ENCODE results near the gene OR6J1.
"Not testable (repeated sequence)": the region's sequence is repeated elsewhere in the genome, so short reads cannot be mapped to it uniquely, and the experiment has no call there.

OR6J1 gene

DNA sequence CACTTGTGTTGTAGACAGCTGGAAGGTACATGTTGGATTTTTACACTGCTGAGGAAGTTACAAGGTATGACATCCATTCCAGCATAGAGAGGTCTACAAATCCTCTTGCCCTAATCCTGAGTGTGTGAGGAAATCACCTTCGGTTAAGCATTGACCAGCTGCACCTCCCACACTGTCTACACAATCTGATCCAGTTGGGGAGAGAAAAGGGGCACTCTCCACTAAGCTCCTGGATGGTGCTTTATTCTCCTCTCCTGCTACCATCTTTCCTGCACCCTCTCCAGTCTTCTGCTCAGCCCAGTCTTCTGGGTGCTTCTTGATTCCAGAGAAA, at the start of gene OR6J1:
TSS of gene OR6J1 (minus strand) at position 48 of the 331 bp plus-strand sequence. CDS start 9,541 bp downstream, outside the sequence.
- no peak for DNase-seq (ENCODE audit: low spot score)

DNA sequence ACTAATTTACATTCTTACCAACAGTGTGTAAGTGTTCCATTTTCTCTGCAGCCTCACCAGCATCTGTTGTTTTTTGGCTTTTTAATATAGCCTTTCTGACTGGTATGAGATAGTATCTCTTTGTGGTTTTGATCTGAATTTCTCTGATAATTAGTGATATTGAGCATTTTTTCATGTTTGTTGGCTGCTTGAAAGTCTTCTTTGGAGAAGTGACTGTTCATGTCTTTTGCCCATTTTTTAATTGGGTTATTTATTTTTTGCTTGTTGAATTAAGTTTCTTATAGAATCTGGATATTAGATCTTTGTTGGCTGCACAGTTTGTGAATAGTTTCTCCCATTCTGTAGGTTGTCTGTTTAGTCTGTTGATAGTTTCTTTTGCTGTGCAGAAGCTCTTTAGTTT, 48.0 kb upstream of the OR6J1 start:
- DNase-seq (ENCODE audit: low spot score) = no peak

- no peak for DNase-seq (ENCODE audit: low spot score)
These were observed 47.0 kb upstream of the OR6J1 start for GRCh38 chr14:22691171-22691570.

DNA sequence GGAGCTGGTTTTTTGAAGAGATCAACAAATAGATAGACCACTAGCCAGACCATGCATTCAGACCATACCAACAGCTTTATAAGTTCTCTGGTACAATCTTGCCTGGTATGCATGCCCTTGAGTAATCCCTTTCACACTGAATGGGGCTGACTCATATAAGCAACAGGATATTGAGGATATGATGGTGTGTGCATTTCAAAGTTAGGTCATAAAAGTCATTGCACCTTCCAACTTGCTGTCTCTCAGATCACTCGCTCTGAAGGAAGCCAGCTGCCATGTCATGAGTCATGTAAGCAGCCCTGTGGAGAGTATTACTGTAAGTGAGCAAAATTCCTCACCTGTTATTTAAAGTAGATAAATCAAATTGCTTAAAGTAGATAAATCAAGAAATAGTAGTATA, 45.0 kb upstream of the OR6J1 start:
- DNase-seq (ENCODE audit: low spot score) = no peak

- not testable (repeated sequence) for DNase-seq (ENCODE audit: low spot score)
These were observed 43.8 kb upstream of the OR6J1 start for GRCh38 chr14:22687969-22688368.

- DNase-seq (ENCODE audit: low spot score) = not testable (repeated sequence)
These were observed 42.0 kb upstream of the OR6J1 start for GRCh38 chr14:22686176-22686611.

GRCh38 chr14:22685467-22685866, 41.3 kb upstream of the OR6J1 start:
- DNase-seq (ENCODE audit: low spot score) = no peak

DNA sequence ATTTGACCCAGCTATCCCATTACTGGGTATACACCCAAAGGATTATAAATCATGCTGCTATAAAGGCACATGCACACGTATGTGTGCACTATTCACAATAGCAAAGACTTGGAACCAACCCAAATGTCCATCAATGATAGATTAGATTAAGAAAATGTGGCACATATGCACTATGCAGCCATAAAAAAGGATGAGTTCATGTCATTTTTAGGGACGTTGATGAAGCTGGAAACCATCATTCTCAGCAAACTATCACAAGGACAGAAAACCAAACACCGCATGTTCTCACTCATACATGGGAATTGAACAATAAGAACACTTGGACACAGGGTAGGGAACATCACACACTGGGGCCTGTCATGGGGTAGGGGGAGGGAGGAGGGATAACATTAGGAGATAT, 39.3 kb upstream of the OR6J1 start:
- DNase-seq (ENCODE audit: low spot score) = not testable (repeated sequence)

DNA sequence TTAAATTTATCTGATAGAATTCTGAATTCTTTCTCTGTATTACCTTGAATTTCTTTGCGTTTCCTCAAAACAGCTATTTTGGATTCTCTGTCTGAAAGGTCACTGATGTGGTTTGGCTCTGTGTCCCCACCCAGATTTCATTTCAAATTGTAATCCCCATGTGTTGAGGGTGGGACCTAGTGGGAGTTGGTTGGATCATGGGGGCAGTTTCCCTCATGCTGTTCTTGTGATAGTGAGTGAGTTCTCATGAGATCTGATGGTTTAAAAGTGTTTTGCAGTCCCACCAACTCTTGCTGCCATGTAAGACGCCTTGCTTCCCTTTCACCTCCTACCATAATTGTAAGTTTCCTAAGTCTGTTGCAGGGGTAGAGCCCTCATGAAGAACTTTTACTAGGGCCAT, 34.1 kb upstream of the OR6J1 start:
- DNase-seq (ENCODE audit: low spot score) = no peak

- not testable (repeated sequence) for DNase-seq (ENCODE audit: low spot score)
These were observed 33.4 kb upstream of the OR6J1 start for GRCh38 chr14:22677551-22677950.

DNA sequence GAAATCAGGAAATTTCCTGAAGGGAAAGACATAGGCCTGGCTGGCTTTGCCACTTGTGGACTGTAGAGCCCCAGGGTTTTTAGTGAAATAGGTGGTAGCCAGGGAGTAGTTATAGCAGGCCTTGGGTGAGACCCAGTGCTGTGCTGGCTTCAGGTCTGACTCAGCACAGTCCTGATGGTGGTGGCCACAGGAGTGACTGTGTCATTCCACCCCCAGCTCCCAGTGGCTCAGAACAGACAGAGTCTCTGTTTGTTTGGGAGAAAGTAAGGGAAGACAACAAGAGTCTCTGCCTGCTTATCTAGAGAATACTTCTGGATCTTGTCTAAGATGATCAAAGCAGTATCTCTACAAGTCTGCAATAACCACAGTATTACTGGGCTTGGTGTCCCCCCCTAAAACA, 27.5 kb upstream of the OR6J1 start:
- DNase-seq (ENCODE audit: low spot score) = no peak

DNA sequence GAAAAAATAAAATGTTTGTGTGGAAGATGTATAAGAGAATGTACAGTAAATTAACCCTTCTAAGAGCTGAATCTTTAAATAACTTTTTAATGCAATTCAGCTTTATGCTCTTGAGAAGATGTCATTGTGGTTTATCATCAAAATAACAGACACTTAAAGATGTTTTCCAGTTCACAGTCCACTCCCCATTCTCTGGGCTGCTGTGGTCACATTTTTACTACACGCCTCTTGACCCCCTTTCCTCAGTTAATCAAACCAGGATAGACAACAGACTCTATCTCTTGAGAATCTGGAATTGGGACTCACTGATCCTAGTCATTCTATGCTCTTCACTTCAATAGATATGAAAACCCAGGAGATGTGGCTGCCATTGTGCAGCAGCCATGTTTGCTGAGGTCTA, 24.7 kb upstream of the OR6J1 start:
- no peak for DNase-seq (ENCODE audit: low spot score)

- no peak for DNase-seq (ENCODE audit: low spot score)
These were observed 24.3 kb upstream of the OR6J1 start for GRCh38 chr14:22668417-22668816.

DNA sequence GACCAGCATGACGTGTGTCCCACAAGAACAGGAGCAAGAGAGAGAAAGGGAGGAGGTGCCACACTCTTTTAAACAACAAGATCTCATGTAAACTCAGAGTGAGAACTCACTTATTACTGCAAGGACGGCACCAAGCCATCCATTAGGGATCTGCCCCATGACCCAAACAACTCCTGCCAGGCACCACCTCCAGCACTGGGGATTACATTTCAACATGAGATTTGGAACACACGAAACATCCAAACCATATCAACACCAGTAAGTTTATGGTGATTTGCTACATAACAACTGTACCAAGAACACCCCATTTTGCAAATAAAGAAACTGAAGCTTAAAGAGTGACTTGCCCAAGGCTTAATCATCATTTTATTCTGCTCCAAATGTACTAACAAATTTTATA, 23.7 kb upstream of the OR6J1 start:
- DNase-seq (ENCODE audit: low spot score) = no peak

DNA sequence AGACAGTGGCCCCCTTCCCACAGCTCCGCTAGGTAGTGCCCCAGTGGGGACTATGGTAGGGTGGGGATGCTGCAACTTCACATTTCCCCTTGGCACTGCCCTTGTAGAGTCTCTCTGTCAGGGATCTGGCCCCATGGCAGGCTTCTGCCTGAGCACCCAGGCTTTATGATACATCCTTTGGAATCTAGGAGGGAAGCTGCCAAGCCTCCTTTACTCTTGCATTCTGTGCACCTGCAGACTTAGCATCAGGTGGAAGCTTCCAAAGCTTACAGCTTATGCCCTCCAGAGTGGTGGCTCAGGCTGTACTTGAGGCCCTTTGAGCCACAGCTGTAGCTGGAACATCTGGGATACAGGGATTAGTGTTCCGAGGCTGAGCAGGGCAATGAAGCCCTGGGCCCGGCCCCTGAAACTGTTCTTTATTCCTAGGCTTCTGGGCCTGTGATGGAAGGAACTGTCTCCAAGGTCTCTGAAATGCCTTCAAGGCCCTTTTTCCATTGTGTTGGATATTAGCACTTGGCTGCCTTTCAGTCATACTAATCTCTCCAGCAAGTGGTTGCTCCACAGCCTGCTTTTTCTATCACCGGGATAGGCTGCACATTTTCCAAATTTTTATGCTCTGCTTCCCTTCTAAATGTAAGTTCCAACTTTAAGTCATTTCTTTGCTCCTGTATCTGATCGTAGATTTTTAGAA, 22.2 kb upstream of the OR6J1 start:
- no peak for DNase-seq (ENCODE audit: low spot score)

DNA sequence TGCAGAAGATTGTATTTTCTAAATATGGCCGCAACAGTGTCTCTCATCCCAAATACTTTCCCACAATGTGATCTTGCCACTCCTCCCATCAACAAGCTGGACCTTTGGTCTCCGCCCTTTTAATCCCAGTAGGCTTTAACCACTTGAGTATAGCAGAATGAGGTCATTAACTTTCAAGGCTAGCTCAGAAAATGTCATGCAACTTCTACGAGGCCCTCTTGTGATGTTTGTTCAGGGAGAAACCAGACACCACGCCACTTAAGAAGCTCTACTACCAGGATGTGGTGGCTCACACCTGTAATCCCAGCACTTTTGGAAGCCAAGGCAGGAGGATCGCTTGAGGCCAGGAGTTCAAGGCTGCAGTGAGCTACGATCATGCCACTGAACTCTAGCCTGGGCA, 20.1 kb upstream of the OR6J1 start:
- no peak for DNase-seq (ENCODE audit: low spot score)

DNA sequence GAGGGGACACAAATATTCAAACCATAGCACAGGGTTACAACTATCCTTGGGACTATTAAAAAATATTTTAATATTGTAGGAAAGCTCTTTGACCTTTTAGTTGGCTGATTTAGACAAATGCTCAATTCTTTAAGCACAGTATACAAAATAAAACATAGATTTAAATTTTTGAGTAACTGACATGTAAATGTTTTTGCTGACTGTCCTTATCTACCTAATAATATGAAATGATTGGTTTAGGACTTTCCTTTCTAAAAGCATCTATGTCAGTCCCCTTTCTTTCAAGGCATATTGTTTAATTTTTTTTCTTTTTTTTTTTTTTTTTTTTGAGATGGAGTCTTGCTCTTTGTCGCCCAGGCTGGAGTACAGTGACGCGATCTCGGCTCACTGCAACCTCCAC, 16.5 kb upstream of the OR6J1 start:
- no peak for DNase-seq (ENCODE audit: low spot score)

DNA sequence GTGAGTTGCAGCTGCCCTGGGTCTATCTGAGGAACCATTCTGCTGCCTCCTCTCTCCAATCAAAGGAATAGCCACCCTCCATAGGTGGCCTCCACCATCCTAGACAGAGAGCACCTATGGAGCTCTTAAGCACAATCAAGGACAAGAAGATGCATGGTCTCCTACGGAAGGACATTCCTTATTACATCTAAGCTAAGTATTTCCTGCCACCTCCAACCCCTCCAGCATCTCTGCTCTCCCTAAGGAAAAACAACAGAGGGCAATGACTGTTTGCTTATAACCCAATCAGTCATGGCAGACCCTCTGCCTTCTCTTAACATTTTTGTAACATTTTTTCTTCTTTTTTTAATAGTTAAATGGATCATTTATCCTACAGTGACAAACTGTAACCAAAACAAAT, 14.8 kb upstream of the OR6J1 start:
- no peak for DNase-seq (ENCODE audit: low spot score)

- DNase-seq (ENCODE audit: low spot score) = peak; percentile 38
These were observed 13.7 kb upstream of the OR6J1 start for GRCh38 chr14:22657861-22658260.

GRCh38 chr14:22656945-22657731, 13.0 kb upstream of the OR6J1 start:
- DNase-seq (ENCODE audit: low spot score) = peak; percentile 36

DNA sequence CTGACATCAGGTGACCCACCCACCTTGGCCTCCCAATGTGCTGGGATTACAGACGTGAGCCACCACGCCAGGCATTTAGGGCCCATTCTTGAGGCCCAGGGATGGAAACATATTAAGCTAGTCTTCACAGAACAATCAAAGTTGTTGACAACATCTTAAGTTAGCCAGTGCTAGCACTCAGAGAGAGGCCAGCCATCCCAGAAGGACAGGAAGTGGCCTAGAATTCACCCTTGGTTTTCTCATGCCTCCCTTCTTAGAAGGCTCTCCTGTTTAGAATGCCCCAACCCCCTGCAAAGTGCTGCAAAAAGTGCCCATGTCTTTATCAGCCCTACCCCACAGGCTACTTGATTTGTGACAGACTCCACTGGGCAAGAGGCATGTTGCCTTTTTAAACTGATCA, 12.1 kb upstream of the OR6J1 start:
- no peak for DNase-seq (ENCODE audit: low spot score)

- peak; percentile 70 for DNase-seq (ENCODE audit: low spot score)
These were observed 9.0 kb upstream of the OR6J1 start for GRCh38 chr14:22653012-22653621.

DNA sequence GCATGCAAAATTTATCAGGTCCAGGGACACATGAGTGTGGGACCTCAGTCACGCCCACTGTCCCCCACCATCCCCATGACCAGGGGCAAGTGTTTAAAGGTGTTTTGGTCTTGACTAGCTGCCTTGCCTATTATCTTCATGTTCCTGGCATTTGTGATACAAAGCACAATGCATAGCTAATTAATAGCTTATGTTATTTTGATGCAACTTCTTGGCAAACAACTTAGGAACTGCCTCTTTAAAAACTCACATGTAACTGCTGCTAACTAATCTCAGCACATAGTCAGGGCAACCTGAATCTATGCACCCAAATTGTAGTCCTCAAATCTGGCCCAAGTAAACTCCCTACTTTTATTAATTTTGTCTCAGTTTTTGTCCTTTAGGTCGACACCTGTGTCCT, 7.4 kb upstream of the OR6J1 start:
- no peak for DNase-seq (ENCODE audit: low spot score)
